Prostate gland (tissue), 2 donors: ENCODE data around the gene PNP. TPM values are rescaled to one million over a fixed set of nuclear protein-coding genes. Genes with fewer than 3 reads are reported as not detected.

Source experiments
- DNase-seq: peaks from one replicate; pipeline ENCODE4 v3.0.0-alpha.2; 2019; ENCODE audit warnings: low spot score
- H3K27ac ChIP-seq, 2 donors: fragments of 200-600 bp; sonication (generic); 2 replicates each; pipeline ENCODE4 v1.5.1; 2017 to 2019
- H3K27me3 ChIP-seq: fragments of 200-600 bp; sonication (generic); replicated peaks from 2 replicates; pipeline ENCODE4 v1.5.1; 2019; ENCODE audit not compliant: insufficient read depth
- H3K36me3 ChIP-seq, 2 donors: fragments of 200-600 bp; sonication (generic); 1 replicate in 1 of 2; 2 replicates in 1 of 2; pipeline versions ENCODE4 v1.5.1 to v1.8.1; 2017 to 2019
- H3K4me1 ChIP-seq: fragments of 200-600 bp; sonication (generic); replicated peaks from 2 replicates; pipeline ENCODE4 v1.5.1; 2019
- H3K4me3 ChIP-seq, 2 donors: fragments of 200-600 bp; sonication (generic); 2 replicates each; pipeline ENCODE4 v1.5.1; 2017 to 2019
- H3K9me3 ChIP-seq: fragments of 200-600 bp; sonication (generic); 2 replicates; pipeline ENCODE4 v1.5.1; 2017
- POLR2A ChIP-seq: fragments of 450-650 bp; IDR thresholded peaks from one replicate; pipeline ENCODE4 v1.6.1; 2016; ENCODE audit warnings: antibody characterized with exemption, mild to moderate bottlenecking
- POLR2AphosphoS5 ChIP-seq: sonication (generic); formaldehyde crosslinking; IDR thresholded peaks from one replicate; pipeline ENCODE4 v1.6.1; 2017; ENCODE audit warnings: antibody characterized with exemption
- WGBS: methylation state at CpG from one replicate; pipeline ENCODE4 v1.1.5; 2018; 5-methylcytosine and 5-hydroxymethylcytosine counted together
- intact Hi-C: fragments of 100-400 bp; cut with DNase I; formaldehyde crosslinking; loops from one replicate; pipeline ENCODE4 v1.14.2; 2022
- total RNA-seq, 2 donors: library from RNA; depleted of rRNA; stranded (reverse); fragments of >200 nt; gene quantifications; one replicate each; pipeline ENCODE4 v1.1.0, GENCODE V29; 2016
- TF ChIP-seq, protein P1 (sequence below), 4 experiments: fragments of 200-600 bp in 2 of 4; fragments of 450-650 bp in 2 of 4; sonication (generic) in 2 of 4; IDR thresholded peaks; 1 replicate in 3 of 4; 2 replicates in 1 of 4; pipeline ENCODE4 v1.5.1; 2016 to 2019; ENCODE audit warnings: antibody characterized with exemption in 4 of 4, mild to moderate bottlenecking in 2 of 4, moderate library complexity in 2 of 4

Gene PNP
- total RNA-seq, 2 donors from 2014 or later, result 14.2 to 20.3 TPM

DNA sequence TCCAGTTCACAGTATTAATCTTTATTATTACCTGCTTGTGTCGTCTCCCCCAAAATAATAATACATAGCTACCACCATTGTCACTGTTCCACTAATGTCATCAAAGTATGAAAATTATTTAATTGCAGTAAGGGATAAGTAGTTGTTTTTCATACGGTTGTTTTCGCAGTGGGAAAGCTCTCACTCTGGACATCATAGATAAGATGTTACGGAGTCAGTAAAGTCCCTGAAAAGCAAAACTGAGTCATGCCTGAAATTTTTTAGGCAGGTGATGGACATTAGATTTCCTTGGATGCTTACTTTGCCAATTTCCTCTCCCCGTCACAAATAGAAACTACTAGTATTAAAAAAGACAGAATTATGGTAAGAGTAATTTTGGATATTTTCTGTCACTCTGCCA is 13.2 kb downstream of the PNP start:
- no peak for DNase-seq
- H3K4me3 ChIP-seq, result no peak overlapping the region
- no peaks in the 10 kb centered on the region for H3K36me3 ChIP-seq
- TF ChIP-seq POLR2A (no peak), POLR2AphosphoS5 (no peak)
- TF ChIP-seq, protein P1, sequence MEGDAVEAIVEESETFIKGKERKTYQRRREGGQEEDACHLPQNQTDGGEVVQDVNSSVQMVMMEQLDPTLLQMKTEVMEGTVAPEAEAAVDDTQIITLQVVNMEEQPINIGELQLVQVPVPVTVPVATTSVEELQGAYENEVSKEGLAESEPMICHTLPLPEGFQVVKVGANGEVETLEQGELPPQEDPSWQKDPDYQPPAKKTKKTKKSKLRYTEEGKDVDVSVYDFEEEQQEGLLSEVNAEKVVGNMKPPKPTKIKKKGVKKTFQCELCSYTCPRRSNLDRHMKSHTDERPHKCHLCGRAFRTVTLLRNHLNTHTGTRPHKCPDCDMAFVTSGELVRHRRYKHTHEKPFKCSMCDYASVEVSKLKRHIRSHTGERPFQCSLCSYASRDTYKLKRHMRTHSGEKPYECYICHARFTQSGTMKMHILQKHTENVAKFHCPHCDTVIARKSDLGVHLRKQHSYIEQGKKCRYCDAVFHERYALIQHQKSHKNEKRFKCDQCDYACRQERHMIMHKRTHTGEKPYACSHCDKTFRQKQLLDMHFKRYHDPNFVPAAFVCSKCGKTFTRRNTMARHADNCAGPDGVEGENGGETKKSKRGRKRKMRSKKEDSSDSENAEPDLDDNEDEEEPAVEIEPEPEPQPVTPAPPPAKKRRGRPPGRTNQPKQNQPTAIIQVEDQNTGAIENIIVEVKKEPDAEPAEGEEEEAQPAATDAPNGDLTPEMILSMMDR (IDR thresholded peaks at IDR 0.05), result no peak
- H3K27ac ChIP-seq, result no peak overlapping the region
- H3K9me3 ChIP-seq, result no peaks in the 10 kb centered on the region
- WGBS, result 79% methylated on average over 5 of the region's 5 CpGs
- no peaks in the 10 kb centered on the region for H3K27me3 ChIP-seq
- intact Hi-C loops, result no loop called here
- no peaks in the 10 kb centered on the region for H3K4me1 ChIP-seq

- Histone ChIP-seq H3K27ac (no peak overlapping the region), H3K4me3 (no peak overlapping the region), H3K36me3 (no peaks in the 10 kb centered on the region), H3K9me3 (no peaks in the 10 kb centered on the region), H3K4me1 (no peaks in the 10 kb centered on the region), H3K27me3 (no peaks in the 10 kb centered on the region)
- intact Hi-C loops, result no loop called here
- TF ChIP-seq POLR2A, result no peak
- TF ChIP-seq, protein P1 (IDR thresholded peaks at IDR 0.05), result no peak
- TF ChIP-seq POLR2AphosphoS5, result no peak
- whole genome bisulfite sequencing, result 52% methylated on average over 7 of the region's 7 CpGs
- no peak for DNase-seq
Observed at GRCh38 chr14:20485900-20486299, 16.7 kb downstream of the PNP start.

DNA sequence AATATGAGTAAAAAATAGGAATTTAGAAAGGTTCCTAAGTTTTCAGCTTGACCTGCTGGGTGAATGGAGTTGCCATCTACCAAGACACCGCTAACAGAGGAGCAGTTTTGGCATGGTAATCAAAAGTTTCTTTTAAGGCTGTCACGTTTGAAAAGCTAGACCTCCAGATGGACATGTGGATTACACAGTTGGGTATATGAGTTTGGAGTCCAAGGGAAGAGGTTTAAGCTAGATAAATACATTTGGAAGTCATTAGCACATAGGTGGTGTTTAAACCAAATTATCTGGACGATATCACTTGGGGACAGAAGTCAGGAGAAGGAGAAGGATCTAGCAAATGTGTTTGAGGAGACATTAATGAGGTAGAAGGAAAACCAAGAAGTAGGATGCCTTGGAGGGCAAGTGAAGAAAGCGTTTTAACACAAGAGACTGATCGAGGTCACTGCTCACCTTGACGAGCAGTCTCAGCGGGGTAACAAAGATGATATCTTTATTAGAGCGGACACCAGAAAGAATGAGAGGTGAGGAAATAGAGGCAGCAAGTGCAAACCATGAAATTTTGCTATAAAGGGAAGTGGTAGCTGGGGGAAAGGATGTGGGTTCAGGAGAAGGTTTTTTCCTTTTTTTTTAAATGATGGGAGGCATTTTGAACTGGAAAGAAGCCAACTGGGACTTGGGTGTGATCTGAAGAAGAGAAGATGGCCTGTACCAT is 17.6 kb downstream of the PNP start:
- H3K4me1 ChIP-seq, result no peaks in the 10 kb centered on the region
- H3K27ac ChIP-seq, result no peak overlapping the region
- H3K9me3 ChIP-seq, result no peaks in the 10 kb centered on the region
- no peaks in the 10 kb centered on the region for H3K27me3 ChIP-seq
- TF ChIP-seq, protein P1 (IDR thresholded peaks at IDR 0.05), result no peak
- TF ChIP-seq POLR2A (no peak), POLR2AphosphoS5 (no peak)
- no peak for DNase-seq
- intact Hi-C loops, result no loop called here
- H3K36me3 ChIP-seq, result no peaks in the 10 kb centered on the region
- H3K4me3 ChIP-seq, result no peak overlapping the region
- 64% methylated on average over 8 of the region's 8 CpGs for WGBS

GRCh38 chr14:20487396-20487725 is 18.2 kb downstream of the PNP start:
- H3K4me1 ChIP-seq, result no peaks in the 10 kb centered on the region
- H3K4me3 ChIP-seq, result no peak overlapping the region
- no peaks in the 10 kb centered on the region for H3K36me3 ChIP-seq
- intact Hi-C loops, result no loop called here
- DNase-seq, result no peak
- H3K9me3 ChIP-seq, result no peaks in the 10 kb centered on the region
- TF ChIP-seq POLR2AphosphoS5 (no peak), POLR2A (no peak)
- TF ChIP-seq, protein P1 (IDR thresholded peaks at IDR 0.05), result no peak
- H3K27ac ChIP-seq, result no peak overlapping the region
- no peaks in the 10 kb centered on the region for H3K27me3 ChIP-seq
